ENCODE measurements around the gene RNF114.

DNA sequence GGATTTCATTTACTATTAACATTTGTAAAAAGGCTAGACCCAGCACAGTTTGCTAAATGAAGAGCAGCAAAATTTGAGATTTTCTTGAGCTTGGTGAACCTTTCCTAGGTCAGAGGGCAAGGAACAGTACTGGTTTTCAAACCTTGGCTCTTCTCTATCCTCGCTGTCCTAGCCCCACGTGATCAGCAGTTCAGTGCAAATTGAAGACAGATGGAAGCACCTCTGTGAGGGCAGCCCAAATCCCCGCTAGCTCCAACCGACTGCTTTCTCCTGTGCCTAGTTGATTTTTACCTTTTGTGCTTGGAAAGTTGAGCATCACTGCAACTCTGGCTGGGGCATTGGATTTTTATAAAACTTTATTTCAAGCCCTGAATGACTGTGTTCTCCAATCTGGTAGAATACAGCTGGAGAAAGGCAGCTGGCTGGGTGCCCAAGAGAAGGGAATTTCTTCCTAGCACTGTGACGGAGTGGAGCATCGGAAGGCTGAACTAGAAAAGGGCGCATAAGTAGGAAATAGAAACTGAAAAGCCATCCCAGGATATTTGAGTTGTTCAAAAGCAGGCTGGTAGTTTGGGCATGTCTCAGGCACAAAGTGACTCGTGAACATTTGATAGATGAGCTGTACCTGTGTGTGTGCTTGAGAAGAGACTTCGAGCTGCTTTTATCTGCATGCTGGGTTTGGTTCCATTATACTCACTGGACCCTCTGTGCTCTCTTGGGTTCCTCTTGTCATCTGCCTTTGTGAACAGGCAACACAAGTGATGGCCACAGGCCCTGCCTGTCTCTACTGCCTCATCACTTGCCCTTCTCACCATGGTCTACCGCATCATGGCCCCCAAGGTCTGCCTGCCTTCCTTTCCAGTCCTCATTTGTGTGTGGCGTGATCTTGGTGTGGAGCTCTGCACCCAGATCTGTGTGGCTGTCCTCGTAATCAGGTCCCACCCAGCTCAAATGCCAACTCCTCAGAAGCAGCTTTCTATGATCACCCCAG lies 2.3 kb downstream of the RNF114 start:
- TF ChIP-seq, protein P1, sequence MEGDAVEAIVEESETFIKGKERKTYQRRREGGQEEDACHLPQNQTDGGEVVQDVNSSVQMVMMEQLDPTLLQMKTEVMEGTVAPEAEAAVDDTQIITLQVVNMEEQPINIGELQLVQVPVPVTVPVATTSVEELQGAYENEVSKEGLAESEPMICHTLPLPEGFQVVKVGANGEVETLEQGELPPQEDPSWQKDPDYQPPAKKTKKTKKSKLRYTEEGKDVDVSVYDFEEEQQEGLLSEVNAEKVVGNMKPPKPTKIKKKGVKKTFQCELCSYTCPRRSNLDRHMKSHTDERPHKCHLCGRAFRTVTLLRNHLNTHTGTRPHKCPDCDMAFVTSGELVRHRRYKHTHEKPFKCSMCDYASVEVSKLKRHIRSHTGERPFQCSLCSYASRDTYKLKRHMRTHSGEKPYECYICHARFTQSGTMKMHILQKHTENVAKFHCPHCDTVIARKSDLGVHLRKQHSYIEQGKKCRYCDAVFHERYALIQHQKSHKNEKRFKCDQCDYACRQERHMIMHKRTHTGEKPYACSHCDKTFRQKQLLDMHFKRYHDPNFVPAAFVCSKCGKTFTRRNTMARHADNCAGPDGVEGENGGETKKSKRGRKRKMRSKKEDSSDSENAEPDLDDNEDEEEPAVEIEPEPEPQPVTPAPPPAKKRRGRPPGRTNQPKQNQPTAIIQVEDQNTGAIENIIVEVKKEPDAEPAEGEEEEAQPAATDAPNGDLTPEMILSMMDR (IDR thresholded peaks at IDR 0.05) = no peak
- no peak for TF ChIP-seq POLR2A (IDR thresholded peaks at IDR 0.05)

Data from esophagus squamous epithelium (tissue), 4 donors.